GM12864 (cell line): ENCODE data around the gene KIAA0930.

Experiments used
- DNase-seq: peaks from one replicate; pipeline ENCODE4 v3.0.0-alpha.2; 2011; ENCODE audit warnings: low read depth
- H3K4me3 ChIP-seq: 2 replicates; pipeline ENCODE4 v1.5.1; 2011; ENCODE audit warnings: mild to moderate bottlenecking, low read depth, low read length, control low read depth
- CTCF ChIP-seq: IDR thresholded peaks from 2 replicates; pipeline ENCODE4 v1.5.1; 2011; ENCODE audit warnings: low read depth, mild to moderate bottlenecking, moderate library complexity, low read length, control low read depth, inconsistent platforms; ENCODE audit errors: missing control alignments

The KIAA0930 gene

GRCh38 chr22:45185718-45186514, 54.8 kb downstream of the KIAA0930 start:
- no peak for TF ChIP-seq CTCF
- no peak for DNase-seq
- H3K4me3 ChIP-seq, result no peak overlapping the region

- no peak for DNase-seq
- no peak for TF ChIP-seq CTCF
- H3K4me3 ChIP-seq, result no peak overlapping the region
These were observed 56.7 kb downstream of the KIAA0930 start for GRCh38 chr22:45183974-45184373.

GRCh38 chr22:45181766-45182165, 58.9 kb downstream of the KIAA0930 start:
- DNase-seq, result no peak
- TF ChIP-seq CTCF, result no peak
- H3K4me3 ChIP-seq, result no peak overlapping the region

GRCh38 chr22:45181240-45181639, 59.5 kb downstream of the KIAA0930 start:
- no peak for TF ChIP-seq CTCF
- DNase-seq, result no peak
- H3K4me3 ChIP-seq, result no peak overlapping the region

- no peak overlapping the region for H3K4me3 ChIP-seq
- DNase-seq, result no peak
- TF ChIP-seq CTCF, result no peak
These were observed 60.5 kb downstream of the KIAA0930 start for GRCh38 chr22:45180146-45180679.

- no peak for TF ChIP-seq CTCF
- DNase-seq, result no peak
- no peak overlapping the region for H3K4me3 ChIP-seq
These were observed 61.2 kb downstream of the KIAA0930 start for GRCh38 chr22:45179276-45180049.
